Measurements from ENCODE around the gene TTC7B.

Gene TTC7B

GRCh38 chr14:90674043-90674670 is 142.1 kb downstream of the TTC7B start:
- TF ChIP-seq, protein P1, sequence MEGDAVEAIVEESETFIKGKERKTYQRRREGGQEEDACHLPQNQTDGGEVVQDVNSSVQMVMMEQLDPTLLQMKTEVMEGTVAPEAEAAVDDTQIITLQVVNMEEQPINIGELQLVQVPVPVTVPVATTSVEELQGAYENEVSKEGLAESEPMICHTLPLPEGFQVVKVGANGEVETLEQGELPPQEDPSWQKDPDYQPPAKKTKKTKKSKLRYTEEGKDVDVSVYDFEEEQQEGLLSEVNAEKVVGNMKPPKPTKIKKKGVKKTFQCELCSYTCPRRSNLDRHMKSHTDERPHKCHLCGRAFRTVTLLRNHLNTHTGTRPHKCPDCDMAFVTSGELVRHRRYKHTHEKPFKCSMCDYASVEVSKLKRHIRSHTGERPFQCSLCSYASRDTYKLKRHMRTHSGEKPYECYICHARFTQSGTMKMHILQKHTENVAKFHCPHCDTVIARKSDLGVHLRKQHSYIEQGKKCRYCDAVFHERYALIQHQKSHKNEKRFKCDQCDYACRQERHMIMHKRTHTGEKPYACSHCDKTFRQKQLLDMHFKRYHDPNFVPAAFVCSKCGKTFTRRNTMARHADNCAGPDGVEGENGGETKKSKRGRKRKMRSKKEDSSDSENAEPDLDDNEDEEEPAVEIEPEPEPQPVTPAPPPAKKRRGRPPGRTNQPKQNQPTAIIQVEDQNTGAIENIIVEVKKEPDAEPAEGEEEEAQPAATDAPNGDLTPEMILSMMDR (IDR thresholded peaks at IDR 0.05; ENCODE audit: low read depth, low read length, missing control alignments): no peak
- no peak for DNase-seq (ENCODE audit: low read depth)
- in situ Hi-C loops (cut with HindIII; ENCODE audit: low sequenced_read_pairs): no loop called here
- H3K4me3 ChIP-seq (ENCODE audit: low read depth, low read length): no peak overlapping the region

- TF ChIP-seq, protein P1 (IDR thresholded peaks at IDR 0.05; ENCODE audit: low read depth, low read length, missing control alignments): no peak
- no peak overlapping the region for H3K4me3 ChIP-seq (ENCODE audit: low read depth, low read length)
- DNase-seq (ENCODE audit: low read depth): no peak
- in situ Hi-C loops (cut with HindIII; ENCODE audit: low sequenced_read_pairs): no loop called here
Measured at GRCh38 chr14:90671382-90672234, 144.6 kb downstream of the TTC7B start.

- no peak overlapping the region for H3K4me3 ChIP-seq (ENCODE audit: low read depth, low read length)
- DNase-seq (ENCODE audit: low read depth): no peak
- TF ChIP-seq, protein P1 (IDR thresholded peaks at IDR 0.05; ENCODE audit: low read depth, low read length, missing control alignments): no peak
- in situ Hi-C loops (cut with HindIII; ENCODE audit: low sequenced_read_pairs): no loop called here
Measured at GRCh38 chr14:90669731-90670130, 146.5 kb downstream of the TTC7B start.

GRCh38 chr14:90666571-90666970 is 149.7 kb downstream of the TTC7B start:
- no peak for DNase-seq (ENCODE audit: low read depth)
- TF ChIP-seq, protein P1 (IDR thresholded peaks at IDR 0.05; ENCODE audit: low read depth, low read length, missing control alignments): no peak

GRCh38 chr14:90665321-90666000 is 150.8 kb downstream of the TTC7B start:
- DNase-seq (ENCODE audit: low read depth): no peak
- in situ Hi-C loops (cut with HindIII; ENCODE audit: low sequenced_read_pairs): no loop called here
- H3K4me3 ChIP-seq (ENCODE audit: low read depth, low read length): no peak overlapping the region

More at GRCh38 chr14:90666571-90666970, 149.7 kb downstream of the TTC7B start:
- in situ Hi-C loops (cut with HindIII; ENCODE audit: low sequenced_read_pairs): no loop called here
- no peak overlapping the region for H3K4me3 ChIP-seq (ENCODE audit: low read depth, low read length)

DNA sequence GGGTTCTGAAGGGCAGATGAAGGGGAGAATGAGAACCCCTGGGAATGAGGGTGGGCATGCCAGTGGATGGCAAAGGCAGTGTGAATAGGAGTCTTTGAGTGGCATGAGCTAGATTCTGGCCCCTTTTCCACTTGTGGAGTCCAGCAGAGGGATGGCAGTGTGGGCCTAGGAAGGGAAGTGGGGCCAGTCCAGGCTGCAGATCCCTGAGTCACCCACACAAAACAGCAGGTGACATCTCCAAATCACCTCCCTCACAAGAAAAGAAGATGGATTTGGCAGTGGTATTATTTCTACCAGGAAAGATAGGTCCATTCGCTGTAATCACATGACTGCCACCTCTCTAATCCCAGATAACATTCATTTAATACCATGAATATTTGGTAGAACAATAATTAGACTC is 151.3 kb downstream of the TTC7B start:
- in situ Hi-C loops (cut with HindIII; ENCODE audit: low sequenced_read_pairs): no loop called here
- TF ChIP-seq, protein P1 (IDR thresholded peaks at IDR 0.05; ENCODE audit: low read depth, low read length, missing control alignments): no peak
- no peak for DNase-seq (ENCODE audit: low read depth)
- no peak overlapping the region for H3K4me3 ChIP-seq (ENCODE audit: low read depth, low read length)

More at GRCh38 chr14:90665321-90666000, 150.8 kb downstream of the TTC7B start:
- TF ChIP-seq, protein P1 (IDR thresholded peaks at IDR 0.05; ENCODE audit: low read depth, low read length, missing control alignments): no peak
